HCT116 (cell line): ENCODE measurements around the gene BOD1L1. TPM values are rescaled to one million over a fixed set of nuclear protein-coding genes. Genes with fewer than 3 reads are reported as not detected.

ENCODE experiments used
- ATAC-seq: fragments of 200-7000 bp; cut with Tn5 transposase; 2 replicates; pipeline ENCODE4 v1.9.1; 2020; ENCODE audit warnings: mild to moderate bottlenecking, moderate library complexity
- BruUV-seq: library from RNA; stranded (reverse); fragments of 400-500 nt; replicated peaks from 2 replicates; lab custom pipeline; 2021; lab: Mats Ljungman, UMichigan
- CTCF ChIA-PET: fragments of 300-600 bp; sonication (Branson Sonifier 250); formaldehyde crosslinking; loops from one replicate; lab custom pipeline; 2021; ENCODE audit warnings: antibody characterized with exemption; lab: Charles Lee
- POLR2A ChIA-PET: fragments of 300-600, 350-600 bp; sonication (Branson Sonifier 250); formaldehyde crosslinking; loops from one replicate; lab custom pipeline; 2021; ENCODE audit warnings: antibody characterized with exemption; lab: Charles Lee
- RAD21 ChIA-PET, 2 experiments: fragments of 300-600 bp; sonication (Branson Sonifier 250); formaldehyde crosslinking; loops; one replicate each; lab custom pipeline; 2023; ENCODE audit warnings: low total read pairs in 2 of 2; ENCODE audit not compliant: uncharacterized antibody in 2 of 2, unreplicated experiment in 2 of 2, low non-redundant PET in 1 of 2; lab: Charles Lee
- DNase-seq: peaks from one replicate; pipeline ENCODE4 v3.0.0-alpha.2; 2010; ENCODE audit warnings: low read depth, low spot score
- H2AFZ ChIP-seq: fragments of 200-600 bp; shearing (Covaris generic), sonication (generic); 2 replicates; pipeline ENCODE4 v1.6.1; 2017; ENCODE audit warnings: low read depth, mixed run types, mixed read lengths, antibody characterized with exemption, low read length; ENCODE audit not compliant: poor library complexity, severe bottlenecking
- H3K27ac ChIP-seq: 2 replicates; pipeline ENCODE4 v1.5.1; 2012; ENCODE audit warnings: low read depth, low read length
- H3K27me3 ChIP-seq: fragments of 200-600 bp; sonication (generic); 2 replicates; pipeline ENCODE4 v1.6.1; 2016; ENCODE audit warnings: mixed run types, low read length, mixed read lengths; ENCODE audit not compliant: insufficient read depth
- H3K36me3 ChIP-seq, 2 experiments: fragments of 200-500 bp in 1 of 2; fragments of 200-600 bp in 1 of 2; sonication (Bioruptor generic) in 1 of 2; sonication (generic) in 1 of 2; 2 replicates each; pipeline versions ENCODE4 v1.5.1 to v1.6.1; 2014 to 2016; ENCODE audit warnings: low read length in 2 of 2, inconsistent platforms in 1 of 2, mixed read lengths in 1 of 2, mixed run types in 1 of 2; ENCODE audit not compliant: insufficient read depth in 2 of 2, control insufficient read depth in 1 of 2
- H3K4me1 ChIP-seq, 2 experiments: fragments of 200-600 bp in 1 of 2; sonication (generic) in 1 of 2; 2 replicates each; pipeline versions ENCODE4 v1.5.1 to v1.6.1; 2012 to 2017; ENCODE audit warnings: low read length in 2 of 2, inconsistent platforms in 1 of 2, mild to moderate bottlenecking in 1 of 2, mixed read lengths in 1 of 2, mixed run types in 1 of 2, moderate library complexity in 1 of 2; ENCODE audit not compliant: insufficient read depth in 2 of 2, control insufficient read depth in 1 of 2
- H3K4me2 ChIP-seq: fragments of 200-600 bp; sonication (generic); 2 replicates; pipeline ENCODE4 v1.6.1; 2017; ENCODE audit warnings: mixed run types, low read length, mixed read lengths
- H3K4me3 ChIP-seq, 2 experiments: fragments of 200-600 bp in 1 of 2; sonication (generic) in 1 of 2; replicated peaks in 1 of 2; 2 replicates each; pipeline ENCODE4 v1.5.1; 2011 to 2016; ENCODE audit warnings: low read length in 2 of 2, control low read depth in 1 of 2, low read depth in 1 of 2, mild to moderate bottlenecking in 1 of 2, mixed read lengths in 1 of 2, mixed run types in 1 of 2
- H3K79me2 ChIP-seq: fragments of 200-600 bp; sonication (generic); 2 replicates; pipeline ENCODE4 v1.6.1; 2017; ENCODE audit warnings: mild to moderate bottlenecking, mixed run types, low read length, moderate library complexity, mixed read lengths; ENCODE audit not compliant: insufficient read depth
- H3K9ac ChIP-seq: fragments of 200-600 bp; sonication (generic); 2 replicates; pipeline ENCODE4 v1.6.1; 2016; ENCODE audit warnings: low read length, mixed read lengths
- H3K9me2 ChIP-seq: fragments of 200-600 bp; sonication (generic), shearing (Covaris generic); 2 replicates; pipeline ENCODE4 v1.6.1; 2017; ENCODE audit warnings: mixed run types, mild to moderate bottlenecking, moderate library complexity; ENCODE audit not compliant: insufficient read depth
- H3K9me3 ChIP-seq, 2 experiments: fragments of 200-500 bp in 1 of 2; fragments of 200-600 bp in 1 of 2; sonication (Bioruptor generic) in 1 of 2; sonication (generic) in 1 of 2; 2 replicates each; pipeline ENCODE4 v1.6.1; 2014 to 2017; ENCODE audit warnings: low read length in 2 of 2, mixed read lengths in 2 of 2, inconsistent platforms in 1 of 2, low read depth in 1 of 2, mild to moderate bottlenecking in 1 of 2, mixed run types in 1 of 2, moderate library complexity in 1 of 2; ENCODE audit not compliant: control insufficient read depth in 1 of 2, insufficient read depth in 1 of 2
- H4K20me1 ChIP-seq: fragments of 200-600 bp; sonication (generic), shearing (Covaris generic); 2 replicates; pipeline ENCODE4 v1.6.1; 2017; ENCODE audit warnings: mixed run types, mild to moderate bottlenecking, moderate library complexity; ENCODE audit not compliant: insufficient read depth
- ELF1 ChIP-seq: IDR thresholded peaks from 2 replicates; pipeline ENCODE4 v1.6.1; 2012; ENCODE audit warnings: low read depth, borderline replicate concordance
- EZH2 ChIP-seq: fragments of 200-600 bp; sonication (generic); IDR thresholded peaks from 2 replicates; pipeline ENCODE4 v1.6.1; 2017; ENCODE audit warnings: antibody characterized with exemption, mixed run types
- EZH2phosphoT487 ChIP-seq: fragments of 200-600 bp; IDR thresholded peaks from 2 replicates; pipeline ENCODE4 v1.6.1; 2018; ENCODE audit warnings: antibody characterized with exemption, borderline replicate concordance
- FOSL1 ChIP-seq: IDR thresholded peaks from 2 replicates; pipeline ENCODE4 v1.6.1; 2012; ENCODE audit warnings: low read depth
- POLR2A ChIP-seq: IDR thresholded peaks from 2 replicates; pipeline ENCODE4 v1.7.0; 2011; ENCODE audit warnings: borderline replicate concordance; ENCODE audit not compliant: insufficient read depth, insufficient read length; ENCODE audit errors: extremely low read depth
- RAD21 ChIP-seq: IDR thresholded peaks from 2 replicates; pipeline ENCODE4 v1.6.1; 2012; ENCODE audit warnings: low read depth, mild to moderate bottlenecking
- SP1 ChIP-seq: IDR thresholded peaks from 2 replicates; pipeline ENCODE4 v1.6.1; 2012; ENCODE audit warnings: low read depth
- TCF7L2 ChIP-seq: IDR thresholded peaks from 2 replicates; pipeline ENCODE4 v1.7.0; 2011; ENCODE audit warnings: borderline replicate concordance, inconsistent platforms; ENCODE audit not compliant: insufficient read depth, insufficient read length; ENCODE audit errors: extremely low read depth
- YY1 ChIP-seq: IDR thresholded peaks from 2 replicates; pipeline ENCODE4 v1.6.1; 2011; ENCODE audit warnings: low read length, low read depth, moderate library complexity, mild to moderate bottlenecking; ENCODE audit not compliant: insufficient replicate concordance; ENCODE audit errors: extremely low read depth
- ZFX ChIP-seq: fragments of 450-650 bp; IDR thresholded peaks from 2 replicates; pipeline ENCODE4 v1.6.1; 2017
- ZNF274 ChIP-seq: fragments of 200-500 bp; sonication (Bioruptor generic); IDR thresholded peaks from 2 replicates; pipeline ENCODE4 v1.6.1; 2014; ENCODE audit warnings: mild to moderate bottlenecking, low read depth, low read length, inconsistent platforms
- intact Hi-C: fragments of 100-400 bp; cut with micrococcal nuclease; formaldehyde crosslinking; loops from 2 replicates; pipeline ENCODE4 v1.10.0; 2022
- total RNA-seq: library from RNA; stranded (reverse); gene quantifications from one replicate; pipeline ENCODE4 v1.2.1, GENCODE V29; 2021; ENCODE audit not compliant: unreplicated experiment
- TF ChIP-seq, protein P1 (sequence below): IDR thresholded peaks from 2 replicates; pipeline ENCODE4 v1.6.1; 2012
- TF ChIP-seq, protein P2 (sequence below): IDR thresholded peaks from 2 replicates; pipeline ENCODE4 v1.6.1; 2012; ENCODE audit warnings: low read depth

The BOD1L1 gene
- total RNA-seq, 1 experiment from 2014 or later, result 22.4 TPM

DNA sequence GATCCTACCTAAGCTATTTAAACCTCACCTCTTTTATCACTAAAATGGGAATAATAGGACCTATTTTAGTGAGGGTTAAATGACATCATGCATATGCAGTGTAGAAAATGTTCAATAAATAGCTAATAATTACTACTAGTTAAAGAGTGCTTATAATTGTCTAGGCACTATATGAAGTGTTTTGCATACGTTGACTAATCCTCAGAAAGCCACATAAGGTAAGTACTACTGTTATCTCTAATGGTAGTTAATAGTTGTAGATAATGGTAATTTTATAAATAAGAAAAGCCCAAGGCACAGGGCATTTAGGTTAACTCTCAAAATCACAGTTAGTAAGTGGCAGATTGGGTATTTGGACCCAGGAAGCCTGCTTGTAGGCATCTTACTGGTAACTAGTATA lies 47.4 kb upstream of the BOD1L1 start:
- POLR2A ChIA-PET, result no interaction called here
- Histone ChIP-seq H3K9ac (no peak overlapping the region), H3K79me2 (no peaks in the 10 kb centered on the region), H3K36me3 (no peaks in the 10 kb centered on the region), H4K20me1 (no peaks in the 10 kb centered on the region)
- no TSS peak for BruUV-seq
- TF ChIP-seq ZFX (no peak), FOSL1 (no peak), YY1 (no peak), RAD21 (no peak), EZH2phosphoT487 (no peak)
- TF ChIP-seq, protein P1, sequence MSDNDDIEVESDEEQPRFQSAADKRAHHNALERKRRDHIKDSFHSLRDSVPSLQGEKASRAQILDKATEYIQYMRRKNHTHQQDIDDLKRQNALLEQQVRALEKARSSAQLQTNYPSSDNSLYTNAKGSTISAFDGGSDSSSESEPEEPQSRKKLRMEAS, result no peak
- TF ChIP-seq, all 23 proteins: peak for 0
- Histone ChIP-seq H3K4me3 (no peak overlapping the region), H2AFZ (no peak overlapping the region), H3K9me2 (no peaks in the 10 kb centered on the region), H3K27me3 (no peaks in the 10 kb centered on the region), H3K27ac (no peak overlapping the region), H3K4me1 (no peaks in the 10 kb centered on the region), H3K9me3 (no peaks in the 10 kb centered on the region), H3K4me2 (no peak overlapping the region)
- DNase-seq (no peak), ATAC-seq (no peak)
- ChIA-PET CTCF (no interaction called here), RAD21 (no interaction called here)
- intact Hi-C loops, result no loop called here

DNA sequence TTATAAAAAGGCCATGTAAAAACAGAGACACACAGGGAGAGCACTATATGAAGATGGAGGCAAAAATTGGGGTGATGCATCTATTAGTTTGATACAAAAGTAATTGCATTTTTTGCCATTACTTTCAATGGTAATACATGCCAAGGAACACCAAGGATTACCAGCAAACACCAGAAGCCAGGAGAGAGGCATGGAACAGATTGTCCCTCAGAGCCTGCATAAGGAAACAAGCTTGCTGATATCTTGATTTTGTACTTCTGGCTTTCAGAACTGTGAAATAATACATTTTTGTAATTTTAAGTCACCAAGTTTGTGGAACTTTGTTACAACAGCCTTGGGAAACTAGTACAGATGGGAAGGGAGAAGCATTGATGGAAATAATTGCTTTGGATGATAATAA lies 45.6 kb upstream of the BOD1L1 start:
- no peak overlapping the region for H3K4me2 ChIP-seq
- no peak for ATAC-seq
- CTCF ChIA-PET, result no interaction called here
- TF ChIP-seq POLR2A, result no peak
- TF ChIP-seq ELF1, result no peak
- no peak for TF ChIP-seq EZH2
- no peak for TF ChIP-seq EZH2phosphoT487
- TF ChIP-seq, protein P2, sequence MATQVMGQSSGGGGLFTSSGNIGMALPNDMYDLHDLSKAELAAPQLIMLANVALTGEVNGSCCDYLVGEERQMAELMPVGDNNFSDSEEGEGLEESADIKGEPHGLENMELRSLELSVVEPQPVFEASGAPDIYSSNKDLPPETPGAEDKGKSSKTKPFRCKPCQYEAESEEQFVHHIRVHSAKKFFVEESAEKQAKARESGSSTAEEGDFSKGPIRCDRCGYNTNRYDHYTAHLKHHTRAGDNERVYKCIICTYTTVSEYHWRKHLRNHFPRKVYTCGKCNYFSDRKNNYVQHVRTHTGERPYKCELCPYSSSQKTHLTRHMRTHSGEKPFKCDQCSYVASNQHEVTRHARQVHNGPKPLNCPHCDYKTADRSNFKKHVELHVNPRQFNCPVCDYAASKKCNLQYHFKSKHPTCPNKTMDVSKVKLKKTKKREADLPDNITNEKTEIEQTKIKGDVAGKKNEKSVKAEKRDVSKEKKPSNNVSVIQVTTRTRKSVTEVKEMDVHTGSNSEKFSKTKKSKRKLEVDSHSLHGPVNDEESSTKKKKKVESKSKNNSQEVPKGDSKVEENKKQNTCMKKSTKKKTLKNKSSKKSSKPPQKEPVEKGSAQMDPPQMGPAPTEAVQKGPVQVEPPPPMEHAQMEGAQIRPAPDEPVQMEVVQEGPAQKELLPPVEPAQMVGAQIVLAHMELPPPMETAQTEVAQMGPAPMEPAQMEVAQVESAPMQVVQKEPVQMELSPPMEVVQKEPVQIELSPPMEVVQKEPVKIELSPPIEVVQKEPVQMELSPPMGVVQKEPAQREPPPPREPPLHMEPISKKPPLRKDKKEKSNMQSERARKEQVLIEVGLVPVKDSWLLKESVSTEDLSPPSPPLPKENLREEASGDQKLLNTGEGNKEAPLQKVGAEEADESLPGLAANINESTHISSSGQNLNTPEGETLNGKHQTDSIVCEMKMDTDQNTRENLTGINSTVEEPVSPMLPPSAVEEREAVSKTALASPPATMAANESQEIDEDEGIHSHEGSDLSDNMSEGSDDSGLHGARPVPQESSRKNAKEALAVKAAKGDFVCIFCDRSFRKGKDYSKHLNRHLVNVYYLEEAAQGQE, result no peak
- TF ChIP-seq TCF7L2, result no peak
- TF ChIP-seq SP1, result no peak
- no peak for TF ChIP-seq ZNF274
- TF ChIP-seq, protein P1, result no peak
- H2AFZ ChIP-seq, result no peak overlapping the region
- H3K9ac ChIP-seq, result no peak overlapping the region
- no peaks in the 10 kb centered on the region for H3K36me3 ChIP-seq
- DNase-seq, result no peak
- no TSS peak for BruUV-seq
- no peak overlapping the region for H3K4me3 ChIP-seq
- RAD21 ChIA-PET, result no interaction called here
- no peaks in the 10 kb centered on the region for H3K79me2 ChIP-seq
- POLR2A ChIA-PET, result no interaction called here
- H3K27ac ChIP-seq, result no peak overlapping the region
- H4K20me1 ChIP-seq, result no peaks in the 10 kb centered on the region
- no peaks in the 10 kb centered on the region for H3K27me3 ChIP-seq
- no peaks in the 10 kb centered on the region for H3K9me2 ChIP-seq
- no peaks in the 10 kb centered on the region for H3K9me3 ChIP-seq
- H3K4me1 ChIP-seq, result no peaks in the 10 kb centered on the region
- intact Hi-C loops, result no loop called here
